GM12891 (cell line): ENCODE measurements around the gene EGFL7.
"Not testable (repeated sequence)": the region's sequence is repeated elsewhere in the genome, so short reads cannot be mapped to it uniquely, and the experiment has no call there.

Experiments
- PAX5 ChIP-seq: IDR thresholded peaks from 2 replicates; pipeline ENCODE4 v1.6.1; 2011; ENCODE audit warnings: low read length, moderate library complexity, mild to moderate bottlenecking; ENCODE audit not compliant: insufficient read depth, severe bottlenecking
- POLR2A ChIP-seq: IDR thresholded peaks from 2 replicates; pipeline ENCODE4 v1.6.1; 2011; ENCODE audit warnings: low read depth, low read length, control low read depth
- POLR2AphosphoS5 ChIP-seq: IDR thresholded peaks from 2 replicates; pipeline ENCODE4 v1.6.1; 2011; ENCODE audit warnings: low read depth, low read length, control low read depth
- POU2F2 ChIP-seq: IDR thresholded peaks from 2 replicates; pipeline ENCODE4 v1.6.1; 2011; ENCODE audit warnings: low read depth, mild to moderate bottlenecking, control low read depth, low read length, moderate library complexity
- SPI1 ChIP-seq: IDR thresholded peaks from 2 replicates; pipeline ENCODE4 v1.6.1; 2011; ENCODE audit warnings: low read depth, low read length, control low read depth
- TAF1 ChIP-seq: IDR thresholded peaks from 2 replicates; pipeline ENCODE4 v1.6.1; 2011; ENCODE audit warnings: low read depth, low read length, control low read depth

DNA sequence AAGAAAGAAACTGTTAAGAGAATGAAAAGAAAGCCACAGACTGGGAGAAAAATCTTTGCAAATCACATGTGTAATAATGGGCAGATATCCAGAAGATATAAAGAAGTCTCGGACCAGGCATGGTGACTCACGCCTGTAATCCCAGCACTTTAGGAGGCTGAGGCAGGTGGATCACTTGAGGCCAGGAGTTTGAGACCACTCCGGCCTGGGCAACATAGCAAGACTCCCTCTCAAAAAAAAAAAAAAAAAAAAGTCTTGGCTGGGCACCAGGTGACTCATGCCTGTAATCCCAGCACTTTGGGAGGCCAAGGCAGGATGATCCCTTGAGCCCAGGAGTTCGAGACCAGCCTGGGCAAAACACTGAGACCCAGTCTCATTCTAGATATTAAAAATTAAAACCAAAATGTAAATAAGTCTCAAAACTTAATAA, 48.5 kb downstream of the EGFL7 start:
- TF ChIP-seq POLR2A, TAF1, POLR2AphosphoS5, SPI1, POU2F2, PAX5: not testable (repeated sequence)
